K562 (cell line): Measurements from ENCODE around the gene ATP5F1D.
"Not testable (repeated sequence)": the region's sequence is repeated elsewhere in the genome, so short reads cannot be mapped to it uniquely, and the experiment has no call there.

ENCODE experiments used
- ETV1 ChIP-seq: fragments of 450-650 bp; conservative IDR thresholded peaks from 2 replicates; pipeline ENCODE4 v1.6.1; 2016; ENCODE audit warnings: missing genetic modification characterization, control low read depth, low read depth, missing compliant biosample characterization
- JUNB ChIP-seq: fragments of 450-650 bp; formaldehyde crosslinking; conservative IDR thresholded peaks from 2 replicates; pipeline ENCODE4 v1.4.0; 2020; ENCODE audit warnings: mild to moderate bottlenecking
- LEF1 ChIP-seq: fragments of 450-650 bp; IDR thresholded peaks from 2 replicates; pipeline ENCODE4 v1.6.1; 2016; ENCODE audit warnings: mild to moderate bottlenecking
- MAFK ChIP-seq: IDR thresholded peaks from 2 replicates; pipeline ENCODE4 v1.6.1; 2011; ENCODE audit warnings: low read length, improper control_type of control experiment
- NONO ChIP-seq, 2 experiments: fragments of 200-400 bp in 1 of 2; fragments of 450-650 bp in 1 of 2; formaldehyde crosslinking in 1 of 2; IDR thresholded peaks; 2 replicates each; pipeline ENCODE4 v1.6.1; 2017; ENCODE audit warnings: low read depth in 2 of 2, mild to moderate bottlenecking in 2 of 2, moderate library complexity in 2 of 2, low read length in 1 of 2
- PTBP1 ChIP-seq: fragments of 200-400 bp; formaldehyde crosslinking; IDR thresholded peaks from 2 replicates; pipeline ENCODE4 v1.6.1; 2017; ENCODE audit warnings: low read depth, low read length
- ZNF146 ChIP-seq: IDR thresholded peaks from one replicate; pipeline ENCODE4 v1.6.1; 2018; ENCODE audit warnings: missing compliant biosample characterization; ENCODE audit not compliant: unreplicated experiment
- ZZZ3 ChIP-seq: fragments of 450-650 bp; IDR thresholded peaks from 2 replicates; pipeline ENCODE4 v1.6.1; 2016; ENCODE audit warnings: antibody characterized with exemption, mild to moderate bottlenecking, moderate library complexity
- TF ChIP-seq, protein P1 (sequence below), 3 experiments: IDR thresholded peaks in 2 of 3; conservative IDR thresholded peaks in 1 of 3; 2 replicates each; pipeline ENCODE4 v1.5.1; 2011 to 2012; ENCODE audit warnings: low read length in 3 of 3, mild to moderate bottlenecking in 3 of 3, control low read depth in 2 of 3, improper control_type of control experiment in 1 of 3, inconsistent platforms in 1 of 3, low read depth in 1 of 3, mixed read lengths in 1 of 3, moderate library complexity in 1 of 3; ENCODE audit not compliant: insufficient read depth in 2 of 3
- TF ChIP-seq, protein P2 (sequence below): sonication (generic); formaldehyde crosslinking; IDR thresholded peaks from 2 replicates; pipeline ENCODE4 v1.8.0; 2023; ENCODE audit warnings: mild to moderate bottlenecking, missing genetic modification reagents
- TF ChIP-seq, protein P3 (sequence below): fragments of 450-650 bp; conservative IDR thresholded peaks from 2 replicates; pipeline ENCODE4 v1.6.1; 2016; ENCODE audit warnings: missing genetic modification characterization, low read depth, mild to moderate bottlenecking, missing compliant biosample characterization, moderate library complexity

DNA sequence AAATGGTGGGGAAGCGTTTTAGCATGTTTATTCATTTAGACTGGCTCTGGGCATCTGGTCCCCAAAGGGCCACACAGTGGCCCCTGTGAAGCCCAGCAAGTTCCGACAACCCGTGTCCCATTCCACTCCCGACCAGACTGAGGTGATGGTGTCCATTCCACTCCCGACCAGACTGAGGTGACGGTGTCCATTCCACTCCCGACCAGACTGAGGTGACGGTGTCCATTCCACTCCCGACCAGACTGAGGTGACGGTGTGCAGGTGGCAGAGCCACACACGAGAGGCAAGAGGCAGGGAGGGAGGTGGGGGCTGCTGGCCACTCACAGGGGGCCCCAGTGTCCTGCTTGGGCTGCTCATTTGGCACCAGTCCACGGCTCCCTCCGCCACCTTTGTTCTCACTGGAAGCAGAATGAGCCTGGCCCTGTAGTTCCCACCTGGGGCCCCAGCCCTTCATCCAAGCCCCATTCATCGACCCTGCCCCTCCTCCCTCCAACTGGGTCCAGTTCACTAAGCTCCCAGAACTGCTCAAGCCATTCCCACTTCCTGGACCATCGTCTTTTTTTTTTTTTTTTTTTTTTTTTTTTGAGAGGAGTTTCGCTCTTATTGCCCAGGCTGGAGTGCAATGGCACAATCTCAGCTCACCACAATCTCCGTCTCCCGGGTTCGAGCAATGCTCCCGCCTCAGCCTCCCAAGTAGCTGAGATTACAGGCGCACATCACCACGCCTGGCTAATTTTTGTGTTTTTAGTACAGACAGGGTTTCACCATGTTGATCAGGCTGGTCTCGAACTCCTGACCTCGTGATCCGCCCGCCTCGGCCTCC lies 4.9 kb downstream of the ATP5F1D start:
- TF ChIP-seq ZZZ3; NONO (IDR thresholded peaks at IDR 0.05; ENCODE audit: low read depth in 2 of 2, low read length in 1 of 2); JUNB (CRISPR knock-in tag); ETV1; ZNF146; LEF1; MAFK; PTBP1: not testable (repeated sequence)
- TF ChIP-seq, protein P1, sequence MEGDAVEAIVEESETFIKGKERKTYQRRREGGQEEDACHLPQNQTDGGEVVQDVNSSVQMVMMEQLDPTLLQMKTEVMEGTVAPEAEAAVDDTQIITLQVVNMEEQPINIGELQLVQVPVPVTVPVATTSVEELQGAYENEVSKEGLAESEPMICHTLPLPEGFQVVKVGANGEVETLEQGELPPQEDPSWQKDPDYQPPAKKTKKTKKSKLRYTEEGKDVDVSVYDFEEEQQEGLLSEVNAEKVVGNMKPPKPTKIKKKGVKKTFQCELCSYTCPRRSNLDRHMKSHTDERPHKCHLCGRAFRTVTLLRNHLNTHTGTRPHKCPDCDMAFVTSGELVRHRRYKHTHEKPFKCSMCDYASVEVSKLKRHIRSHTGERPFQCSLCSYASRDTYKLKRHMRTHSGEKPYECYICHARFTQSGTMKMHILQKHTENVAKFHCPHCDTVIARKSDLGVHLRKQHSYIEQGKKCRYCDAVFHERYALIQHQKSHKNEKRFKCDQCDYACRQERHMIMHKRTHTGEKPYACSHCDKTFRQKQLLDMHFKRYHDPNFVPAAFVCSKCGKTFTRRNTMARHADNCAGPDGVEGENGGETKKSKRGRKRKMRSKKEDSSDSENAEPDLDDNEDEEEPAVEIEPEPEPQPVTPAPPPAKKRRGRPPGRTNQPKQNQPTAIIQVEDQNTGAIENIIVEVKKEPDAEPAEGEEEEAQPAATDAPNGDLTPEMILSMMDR (IDR thresholded peaks at IDR 0.05 in 2 of 3, conservative IDR thresholded peaks at IDR 0.05 in 1 of 3; ENCODE audit: insufficient read depth in 2 of 3, low read depth in 1 of 3, low read length in 3 of 3) = peak in 1 of 3 experiments; percentile 24; a peak in 1 of 6 replicates
- TF ChIP-seq, protein P2, sequence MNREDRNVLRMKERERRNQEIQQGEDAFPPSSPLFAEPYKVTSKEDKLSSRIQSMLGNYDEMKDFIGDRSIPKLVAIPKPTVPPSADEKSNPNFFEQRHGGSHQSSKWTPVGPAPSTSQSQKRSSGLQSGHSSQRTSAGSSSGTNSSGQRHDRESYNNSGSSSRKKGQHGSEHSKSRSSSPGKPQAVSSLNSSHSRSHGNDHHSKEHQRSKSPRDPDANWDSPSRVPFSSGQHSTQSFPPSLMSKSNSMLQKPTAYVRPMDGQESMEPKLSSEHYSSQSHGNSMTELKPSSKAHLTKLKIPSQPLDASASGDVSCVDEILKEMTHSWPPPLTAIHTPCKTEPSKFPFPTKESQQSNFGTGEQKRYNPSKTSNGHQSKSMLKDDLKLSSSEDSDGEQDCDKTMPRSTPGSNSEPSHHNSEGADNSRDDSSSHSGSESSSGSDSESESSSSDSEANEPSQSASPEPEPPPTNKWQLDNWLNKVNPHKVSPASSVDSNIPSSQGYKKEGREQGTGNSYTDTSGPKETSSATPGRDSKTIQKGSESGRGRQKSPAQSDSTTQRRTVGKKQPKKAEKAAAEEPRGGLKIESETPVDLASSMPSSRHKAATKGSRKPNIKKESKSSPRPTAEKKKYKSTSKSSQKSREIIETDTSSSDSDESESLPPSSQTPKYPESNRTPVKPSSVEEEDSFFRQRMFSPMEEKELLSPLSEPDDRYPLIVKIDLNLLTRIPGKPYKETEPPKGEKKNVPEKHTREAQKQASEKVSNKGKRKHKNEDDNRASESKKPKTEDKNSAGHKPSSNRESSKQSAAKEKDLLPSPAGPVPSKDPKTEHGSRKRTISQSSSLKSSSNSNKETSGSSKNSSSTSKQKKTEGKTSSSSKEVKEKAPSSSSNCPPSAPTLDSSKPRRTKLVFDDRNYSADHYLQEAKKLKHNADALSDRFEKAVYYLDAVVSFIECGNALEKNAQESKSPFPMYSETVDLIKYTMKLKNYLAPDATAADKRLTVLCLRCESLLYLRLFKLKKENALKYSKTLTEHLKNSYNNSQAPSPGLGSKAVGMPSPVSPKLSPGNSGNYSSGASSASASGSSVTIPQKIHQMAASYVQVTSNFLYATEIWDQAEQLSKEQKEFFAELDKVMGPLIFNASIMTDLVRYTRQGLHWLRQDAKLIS (CRISPR knock-in tag) = not testable (repeated sequence)
- TF ChIP-seq, protein P3, sequence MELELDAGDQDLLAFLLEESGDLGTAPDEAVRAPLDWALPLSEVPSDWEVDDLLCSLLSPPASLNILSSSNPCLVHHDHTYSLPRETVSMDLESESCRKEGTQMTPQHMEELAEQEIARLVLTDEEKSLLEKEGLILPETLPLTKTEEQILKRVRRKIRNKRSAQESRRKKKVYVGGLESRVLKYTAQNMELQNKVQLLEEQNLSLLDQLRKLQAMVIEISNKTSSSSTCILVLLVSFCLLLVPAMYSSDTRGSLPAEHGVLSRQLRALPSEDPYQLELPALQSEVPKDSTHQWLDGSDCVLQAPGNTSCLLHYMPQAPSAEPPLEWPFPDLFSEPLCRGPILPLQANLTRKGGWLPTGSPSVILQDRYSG (tag) = not testable (repeated sequence)
